ENCODE measurements around the gene ZNF319. TPM values are rescaled to one million over a fixed set of nuclear protein-coding genes. Genes with fewer than 3 reads are reported as not detected.

ZNF319 gene
- total RNA-seq, 4 donors from 2014 or later, result 8.1 to 12.1 (median 8.6) TPM

- TF ChIP-seq CTCF (IDR thresholded peaks at IDR 0.05), result no peak
- TF ChIP-seq POLR2A (IDR thresholded peaks at IDR 0.05), result no peak
- DNase-seq (ENCODE audit: low spot score in 2 of 2), result no peak
- intact Hi-C loops (cut with DNase I; ENCODE audit: low total_unique reads), result no loop called here
- H3K4me3 ChIP-seq (ENCODE audit: low read depth, poor library complexity, severe bottlenecking), result no peak overlapping the region
- 70 to 75% methylated on average over 8 of the region's 8 CpGs for WGBS, 2 donors
Observed at GRCh38 chr16:57956924-57957672, 43.4 kb downstream of the ZNF319 start.

GRCh38 chr16:57956270-57956808 is 44.1 kb downstream of the ZNF319 start:
- intact Hi-C loops (cut with DNase I; ENCODE audit: low total_unique reads), result no loop called here
- TF ChIP-seq POLR2A (IDR thresholded peaks at IDR 0.05), result no peak
- no peak for TF ChIP-seq CTCF (IDR thresholded peaks at IDR 0.05)
- no peak overlapping the region for H3K4me3 ChIP-seq (ENCODE audit: low read depth, poor library complexity, severe bottlenecking)
- 90% methylated on average over 8 of the region's 8 CpGs for WGBS, 2 donors
- DNase-seq (ENCODE audit: low spot score in 2 of 2), result no peak

- no peak overlapping the region for H3K4me3 ChIP-seq (ENCODE audit: low read depth, poor library complexity, severe bottlenecking)
- DNase-seq (ENCODE audit: low spot score in 2 of 2), result no peak
- intact Hi-C loops (cut with DNase I; ENCODE audit: low total_unique reads), result no loop called here
- no peak for TF ChIP-seq POLR2A (IDR thresholded peaks at IDR 0.05)
- no peak for TF ChIP-seq CTCF (IDR thresholded peaks at IDR 0.05)
- 69 to 70% methylated on average over 12 of the region's 12 CpGs for WGBS, 2 donors
Observed at GRCh38 chr16:57955572-57956188, 44.8 kb downstream of the ZNF319 start.

GRCh38 chr16:57953857-57954256 is 46.6 kb downstream of the ZNF319 start:
- TF ChIP-seq CTCF (IDR thresholded peaks at IDR 0.05), result no peak
- no peak for TF ChIP-seq POLR2A (IDR thresholded peaks at IDR 0.05)
- 96 to 100% methylated on average over 1 of the region's 1 CpG for WGBS, 2 donors
- intact Hi-C loops (cut with DNase I; ENCODE audit: low total_unique reads), result no loop called here
- no peak for DNase-seq (ENCODE audit: low spot score in 2 of 2)
- no peak overlapping the region for H3K4me3 ChIP-seq (ENCODE audit: low read depth, poor library complexity, severe bottlenecking)

GRCh38 chr16:57952909-57953308 is 47.6 kb downstream of the ZNF319 start:
- H3K4me3 ChIP-seq (ENCODE audit: low read depth, poor library complexity, severe bottlenecking), result no peak overlapping the region
- intact Hi-C loops (cut with DNase I; ENCODE audit: low total_unique reads), result no loop called here
- DNase-seq (ENCODE audit: low spot score in 2 of 2), result no peak
- TF ChIP-seq CTCF (IDR thresholded peaks at IDR 0.05) (no peak), POLR2A (IDR thresholded peaks at IDR 0.05) (no peak)
- WGBS, 2 donors, result 86 to 87% methylated on average over 9 of the region's 9 CpGs
